ENCODE results near the gene RPL34. TPM values are rescaled to one million over a fixed set of nuclear protein-coding genes. Genes with fewer than 3 reads are reported as not detected.

RPL34 gene
- polyA plus RNA-seq, 3 donors: 3,144 to 7,957 (median 3,556) TPM

Other genes starting within 250 kb of the RPL34 start
- 100 to 1,000 TPM in 2 of 3 donors, 10 to 100 TPM in 1; 64.4 to 109 (median 105) TPM for gene OSTC, start 30.0 kb downstream of the RPL34 start, polyA plus RNA-seq
- gene ETNPPL, start 142.5 kb downstream of the RPL34 start, polyA plus RNA-seq: under 1 TPM in 2 of 3 donors, not detected in 1; 0.07 to 0.67 TPM

Data from adipose tissue (tissue), 3 donors.